ENCODE measurements around the gene RAB30.
A peak's percentile ranks its signal among the peaks of the same experiment; 100 is the strongest.

The RAB30 gene

GRCh38 chr11:83054001-83054400, 17.7 kb downstream of the RAB30 start:
- Histone ChIP-seq H3K4me1 (ENCODE audit: insufficient read depth, low read length) (peaks cover 23% of the 10 kb centered on the region), H3K27ac (ENCODE audit: low read depth, low read length) (no peak overlapping the region), H3K4me3 (ENCODE audit: low read depth in 1 of 2, low read length in 2 of 2) (no peak overlapping the region), H3K9ac (ENCODE audit: low read length) (no peak overlapping the region), H3K27me3 (ENCODE audit: control insufficient read depth in 1 of 2, insufficient read depth in 2 of 2, low read length in 2 of 2) (no peaks in the 10 kb centered on the region), H3K9me3 (ENCODE audit: low read length) (no peaks in the 10 kb centered on the region), H3K36me3 (ENCODE audit: insufficient read depth, low read length) (no peaks in the 10 kb centered on the region)

- Histone ChIP-seq H3K9ac (ENCODE audit: low read length) (no peak overlapping the region), H3K36me3 (ENCODE audit: insufficient read depth, low read length) (no peaks in the 10 kb centered on the region), H3K9me3 (ENCODE audit: low read length) (no peaks in the 10 kb centered on the region), H3K4me3 (ENCODE audit: low read depth in 1 of 2, low read length in 2 of 2) (peak overlapping the region in 1 of 2 donors; percentile 5), H3K27ac (ENCODE audit: low read depth, low read length) (peak overlapping the region; percentile 85), H3K27me3 (ENCODE audit: control insufficient read depth in 1 of 2, insufficient read depth in 2 of 2, low read length in 2 of 2) (no peaks in the 10 kb centered on the region), H3K4me1 (ENCODE audit: insufficient read depth, low read length) (peaks cover 42% of the 10 kb centered on the region)
Measured at GRCh38 chr11:83051760-83052671, 19.7 kb downstream of the RAB30 start.

- Histone ChIP-seq H3K27me3 (ENCODE audit: control insufficient read depth in 1 of 2, insufficient read depth in 2 of 2, low read length in 2 of 2) (no peaks in the 10 kb centered on the region), H3K27ac (ENCODE audit: low read depth, low read length) (peak overlapping the region; percentile 3), H3K36me3 (ENCODE audit: insufficient read depth, low read length) (no peaks in the 10 kb centered on the region), H3K9ac (ENCODE audit: low read length) (no peak overlapping the region), H3K9me3 (ENCODE audit: low read length) (no peaks in the 10 kb centered on the region), H3K4me3 (ENCODE audit: low read depth in 1 of 2, low read length in 2 of 2) (no peak overlapping the region), H3K4me1 (ENCODE audit: insufficient read depth, low read length) (peaks cover 57% of the 10 kb centered on the region)
Measured at GRCh38 chr11:83047515-83048225, 24.0 kb downstream of the RAB30 start.

GRCh38 chr11:83046621-83047172, 25.0 kb downstream of the RAB30 start:
- peak overlapping the region; percentile 51 for H3K27ac ChIP-seq (ENCODE audit: low read depth, low read length)
- H3K27me3 ChIP-seq (ENCODE audit: control insufficient read depth in 1 of 2, insufficient read depth in 2 of 2, low read length in 2 of 2) = no peaks in the 10 kb centered on the region
- no peaks in the 10 kb centered on the region for H3K36me3 ChIP-seq (ENCODE audit: insufficient read depth, low read length)
- no peaks in the 10 kb centered on the region for H3K9me3 ChIP-seq (ENCODE audit: low read length)
- no peak overlapping the region for H3K4me3 ChIP-seq (ENCODE audit: low read depth in 1 of 2, low read length in 2 of 2)
- peaks cover 47% of the 10 kb centered on the region for H3K4me1 ChIP-seq (ENCODE audit: insufficient read depth, low read length)
- H3K9ac ChIP-seq (ENCODE audit: low read length) = no peak overlapping the region

GRCh38 chr11:83044958-83045712, 26.6 kb downstream of the RAB30 start:
- Histone ChIP-seq H3K9ac (ENCODE audit: low read length) (no peak overlapping the region), H3K9me3 (ENCODE audit: low read length) (no peaks in the 10 kb centered on the region), H3K36me3 (ENCODE audit: insufficient read depth, low read length) (no peaks in the 10 kb centered on the region), H3K4me1 (ENCODE audit: insufficient read depth, low read length) (peaks cover 41% of the 10 kb centered on the region), H3K27ac (ENCODE audit: low read depth, low read length) (no peak overlapping the region), H3K4me3 (ENCODE audit: low read depth in 1 of 2, low read length in 2 of 2) (no peak overlapping the region), H3K27me3 (ENCODE audit: control insufficient read depth in 1 of 2, insufficient read depth in 2 of 2, low read length in 2 of 2) (no peaks in the 10 kb centered on the region)

GRCh38 chr11:83042964-83043711, 28.6 kb downstream of the RAB30 start:
- no peak overlapping the region for H3K9ac ChIP-seq (ENCODE audit: low read length)
- H3K4me1 ChIP-seq (ENCODE audit: insufficient read depth, low read length) = peaks cover 33% of the 10 kb centered on the region
- H3K4me3 ChIP-seq (ENCODE audit: low read depth in 1 of 2, low read length in 2 of 2) = no peak overlapping the region
- H3K9me3 ChIP-seq (ENCODE audit: low read length) = no peaks in the 10 kb centered on the region
- H3K36me3 ChIP-seq (ENCODE audit: insufficient read depth, low read length) = no peaks in the 10 kb centered on the region
- no peak overlapping the region for H3K27ac ChIP-seq (ENCODE audit: low read depth, low read length)
- H3K27me3 ChIP-seq (ENCODE audit: control insufficient read depth in 1 of 2, insufficient read depth in 2 of 2, low read length in 2 of 2) = no peaks in the 10 kb centered on the region

- no peak overlapping the region for H3K4me3 ChIP-seq (ENCODE audit: low read depth in 1 of 2, low read length in 2 of 2)
- no peaks in the 10 kb centered on the region for H3K36me3 ChIP-seq (ENCODE audit: insufficient read depth, low read length)
- H3K27ac ChIP-seq (ENCODE audit: low read depth, low read length) = no peak overlapping the region
- H3K9ac ChIP-seq (ENCODE audit: low read length) = no peak overlapping the region
- H3K9me3 ChIP-seq (ENCODE audit: low read length) = no peaks in the 10 kb centered on the region
- no peaks in the 10 kb centered on the region for H3K27me3 ChIP-seq (ENCODE audit: control insufficient read depth in 1 of 2, insufficient read depth in 2 of 2, low read length in 2 of 2)
- H3K4me1 ChIP-seq (ENCODE audit: insufficient read depth, low read length) = peaks cover 14% of the 10 kb centered on the region
Measured at GRCh38 chr11:83041126-83041525, 30.6 kb downstream of the RAB30 start.

GRCh38 chr11:83039566-83039965, 32.1 kb downstream of the RAB30 start:
- Histone ChIP-seq H3K9me3 (ENCODE audit: low read length) (no peaks in the 10 kb centered on the region), H3K27ac (ENCODE audit: low read depth, low read length) (no peak overlapping the region), H3K4me3 (ENCODE audit: low read depth in 1 of 2, low read length in 2 of 2) (no peak overlapping the region), H3K36me3 (ENCODE audit: insufficient read depth, low read length) (no peaks in the 10 kb centered on the region), H3K9ac (ENCODE audit: low read length) (no peak overlapping the region), H3K27me3 (ENCODE audit: control insufficient read depth in 1 of 2, insufficient read depth in 2 of 2, low read length in 2 of 2) (no peaks in the 10 kb centered on the region), H3K4me1 (ENCODE audit: insufficient read depth, low read length) (peaks cover 21% of the 10 kb centered on the region)

GRCh38 chr11:83037877-83038276, 33.8 kb downstream of the RAB30 start:
- Histone ChIP-seq H3K27ac (ENCODE audit: low read depth, low read length) (no peak overlapping the region), H3K4me1 (ENCODE audit: insufficient read depth, low read length) (peaks cover 27% of the 10 kb centered on the region), H3K4me3 (ENCODE audit: low read depth in 1 of 2, low read length in 2 of 2) (no peak overlapping the region), H3K9me3 (ENCODE audit: low read length) (no peaks in the 10 kb centered on the region), H3K27me3 (ENCODE audit: control insufficient read depth in 1 of 2, insufficient read depth in 2 of 2, low read length in 2 of 2) (no peaks in the 10 kb centered on the region), H3K36me3 (ENCODE audit: insufficient read depth, low read length) (no peaks in the 10 kb centered on the region), H3K9ac (ENCODE audit: low read length) (no peak overlapping the region)

- no peak overlapping the region for H3K9ac ChIP-seq (ENCODE audit: low read length)
- H3K9me3 ChIP-seq (ENCODE audit: low read length) = no peaks in the 10 kb centered on the region
- no peak overlapping the region for H3K4me3 ChIP-seq (ENCODE audit: low read depth in 1 of 2, low read length in 2 of 2)
- no peak overlapping the region for H3K27ac ChIP-seq (ENCODE audit: low read depth, low read length)
- no peaks in the 10 kb centered on the region for H3K27me3 ChIP-seq (ENCODE audit: control insufficient read depth in 1 of 2, insufficient read depth in 2 of 2, low read length in 2 of 2)
- H3K4me1 ChIP-seq (ENCODE audit: insufficient read depth, low read length) = peaks cover 37% of the 10 kb centered on the region
- H3K36me3 ChIP-seq (ENCODE audit: insufficient read depth, low read length) = no peaks in the 10 kb centered on the region
Measured at GRCh38 chr11:83036701-83037100, 35.0 kb downstream of the RAB30 start.
